ENCODE results near the gene LMLN. TPM values are rescaled to one million over a fixed set of nuclear protein-coding genes. Genes with fewer than 3 reads are reported as not detected.

LMLN gene
- polyA plus RNA-seq, 1 of the 3 experiments (the other 2 are of a cell fraction) = 7.4 TPM

DNA sequence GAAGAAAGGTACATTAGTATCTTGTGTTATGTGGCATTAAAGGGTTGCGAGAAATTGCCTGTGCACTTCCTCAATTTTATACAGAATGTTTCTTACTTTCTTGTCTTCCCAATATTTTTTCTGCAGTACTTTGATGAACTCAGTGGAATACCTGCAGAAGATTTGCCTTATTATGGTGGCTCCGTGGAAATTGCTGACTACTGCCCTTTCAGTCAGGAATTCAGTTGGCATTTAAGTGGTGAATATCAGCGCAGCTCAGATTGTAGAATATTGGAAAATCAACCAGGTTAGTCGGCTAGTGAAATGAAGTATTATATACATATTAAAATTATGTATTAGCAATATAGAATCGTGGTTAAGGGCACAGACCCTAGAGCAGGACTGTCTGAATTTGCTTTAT, 61.3 kb downstream of the LMLN start:
- peaks cover 0 to 7% of the 10 kb centered on the region in 2 experiments for H3K36me3 ChIP-seq (replicated peaks in 1 of 2; ENCODE audit: control insufficient read depth in 1 of 2, insufficient read depth in 2 of 2, low read length in 1 of 2)
- H3K4me1 ChIP-seq (ENCODE audit: control insufficient read depth in 1 of 2, insufficient read depth in 2 of 2, low read depth in 1 of 2, low read length in 1 of 2) = no peaks in the 10 kb centered on the region
- no peaks in the 10 kb centered on the region for H3K9me2 ChIP-seq
- TF ChIP-seq MEF2A (IDR thresholded peaks at IDR 0.05; ENCODE audit: borderline replicate concordance, low read depth) = no peak
- no peak for TF ChIP-seq GATA2 (CRISPR knock-in tag; IDR thresholded peaks at IDR 0.05)
- TF ChIP-seq RFX5 (IDR thresholded peaks at IDR 0.05; ENCODE audit: low read length) = no peak
- ChIA-PET POLR2A (no interaction called here), CTCF (no interaction called here)
- H3K27ac ChIP-seq (ENCODE audit: low read depth in 2 of 2, low read length in 1 of 2) = no peak overlapping the region
- no peaks in the 10 kb centered on the region for H3K79me2 ChIP-seq (ENCODE audit: insufficient read depth)
- no peak for DNase-seq
- H3K4me2 ChIP-seq = no peak overlapping the region
- no peaks in the 10 kb centered on the region for H3F3A ChIP-seq (replicated peaks; ENCODE audit: insufficient read depth)
- 84% methylated on average over 5 of the region's 5 CpGs for WGBS (ENCODE audit: low lambda C conversion rate)
- H3K27me3 ChIP-seq (ENCODE audit: insufficient read depth) = no peaks in the 10 kb centered on the region
- H2AFZ ChIP-seq (ENCODE audit: low read depth) = no peak overlapping the region
- H4K20me1 ChIP-seq (ENCODE audit: insufficient read depth) = no peaks in the 10 kb centered on the region
- H3K9ac ChIP-seq = no peak overlapping the region
- H3K4me3 ChIP-seq (ENCODE audit: low read depth in 2 of 2, low read length in 1 of 2) = no peak overlapping the region
- H3K9me3 ChIP-seq = no peaks in the 10 kb centered on the region

- POLR2A ChIA-PET = no interaction called here
- CTCF ChIA-PET = no interaction called here
Observed at GRCh38 chr3:198022604-198023003, 62.6 kb downstream of the LMLN start.

GRCh38 chr3:198025644-198026043, 65.6 kb downstream of the LMLN start:
- H2AFZ ChIP-seq (ENCODE audit: low read depth) = no peak overlapping the region
- H3K79me2 ChIP-seq (ENCODE audit: insufficient read depth) = no peaks in the 10 kb centered on the region
- H3K27ac ChIP-seq (ENCODE audit: low read depth in 2 of 2, low read length in 1 of 2) = no peak overlapping the region
- H3K36me3 ChIP-seq (replicated peaks in 1 of 2; ENCODE audit: control insufficient read depth in 1 of 2, insufficient read depth in 2 of 2, low read length in 1 of 2) = peaks cover 0 to 3% of the 10 kb centered on the region in 2 experiments
- CTCF ChIA-PET = no interaction called here
- no peaks in the 10 kb centered on the region for H3F3A ChIP-seq (replicated peaks; ENCODE audit: insufficient read depth)
- no peak overlapping the region for H3K4me3 ChIP-seq (ENCODE audit: low read depth in 2 of 2, low read length in 1 of 2)
- no peaks in the 10 kb centered on the region for H3K9me3 ChIP-seq
- 0 out of 4 replicates have a peak, but pooled peaks cover 0 to 3% of the 10 kb centered on the region in 2 experiments for H3K4me1 ChIP-seq (ENCODE audit: control insufficient read depth in 1 of 2, insufficient read depth in 2 of 2, low read depth in 1 of 2, low read length in 1 of 2)
- no peaks in the 10 kb centered on the region for H4K20me1 ChIP-seq (ENCODE audit: insufficient read depth)
- H3K27me3 ChIP-seq (ENCODE audit: insufficient read depth) = no peaks in the 10 kb centered on the region
- WGBS (ENCODE audit: low lambda C conversion rate) = 84% methylated on average over 8 of the region's 8 CpGs
- no peak for DNase-seq
- POLR2A ChIA-PET = no interaction called here
- no peak overlapping the region for H3K4me2 ChIP-seq
- no peaks in the 10 kb centered on the region for H3K9me2 ChIP-seq
- no peak overlapping the region for H3K9ac ChIP-seq
- TF ChIP-seq POLR2AphosphoS5 (IDR thresholded peaks at IDR 0.05; ENCODE audit: low read depth, low read length) (no peak), TEAD4 (IDR thresholded peaks at IDR 0.05; ENCODE audit: borderline replicate concordance, insufficient read depth) (no peak), RXRA (IDR thresholded peaks at IDR 0.05; ENCODE audit: borderline replicate concordance, low read depth) (no peak), FOXM1 (IDR thresholded peaks at IDR 0.05; ENCODE audit: low read depth) (no peak), FOXJ3 (CRISPR knock-in tag; IDR thresholded peaks at IDR 0.05) (no peak), NFIC (IDR thresholded peaks at IDR 0.05; ENCODE audit: borderline replicate concordance) (no peak)
- TF ChIP-seq, protein P1, sequence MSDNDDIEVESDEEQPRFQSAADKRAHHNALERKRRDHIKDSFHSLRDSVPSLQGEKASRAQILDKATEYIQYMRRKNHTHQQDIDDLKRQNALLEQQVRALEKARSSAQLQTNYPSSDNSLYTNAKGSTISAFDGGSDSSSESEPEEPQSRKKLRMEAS (IDR thresholded peaks at IDR 0.05; ENCODE audit: low read depth) = no peak
- TF ChIP-seq, protein P2, sequence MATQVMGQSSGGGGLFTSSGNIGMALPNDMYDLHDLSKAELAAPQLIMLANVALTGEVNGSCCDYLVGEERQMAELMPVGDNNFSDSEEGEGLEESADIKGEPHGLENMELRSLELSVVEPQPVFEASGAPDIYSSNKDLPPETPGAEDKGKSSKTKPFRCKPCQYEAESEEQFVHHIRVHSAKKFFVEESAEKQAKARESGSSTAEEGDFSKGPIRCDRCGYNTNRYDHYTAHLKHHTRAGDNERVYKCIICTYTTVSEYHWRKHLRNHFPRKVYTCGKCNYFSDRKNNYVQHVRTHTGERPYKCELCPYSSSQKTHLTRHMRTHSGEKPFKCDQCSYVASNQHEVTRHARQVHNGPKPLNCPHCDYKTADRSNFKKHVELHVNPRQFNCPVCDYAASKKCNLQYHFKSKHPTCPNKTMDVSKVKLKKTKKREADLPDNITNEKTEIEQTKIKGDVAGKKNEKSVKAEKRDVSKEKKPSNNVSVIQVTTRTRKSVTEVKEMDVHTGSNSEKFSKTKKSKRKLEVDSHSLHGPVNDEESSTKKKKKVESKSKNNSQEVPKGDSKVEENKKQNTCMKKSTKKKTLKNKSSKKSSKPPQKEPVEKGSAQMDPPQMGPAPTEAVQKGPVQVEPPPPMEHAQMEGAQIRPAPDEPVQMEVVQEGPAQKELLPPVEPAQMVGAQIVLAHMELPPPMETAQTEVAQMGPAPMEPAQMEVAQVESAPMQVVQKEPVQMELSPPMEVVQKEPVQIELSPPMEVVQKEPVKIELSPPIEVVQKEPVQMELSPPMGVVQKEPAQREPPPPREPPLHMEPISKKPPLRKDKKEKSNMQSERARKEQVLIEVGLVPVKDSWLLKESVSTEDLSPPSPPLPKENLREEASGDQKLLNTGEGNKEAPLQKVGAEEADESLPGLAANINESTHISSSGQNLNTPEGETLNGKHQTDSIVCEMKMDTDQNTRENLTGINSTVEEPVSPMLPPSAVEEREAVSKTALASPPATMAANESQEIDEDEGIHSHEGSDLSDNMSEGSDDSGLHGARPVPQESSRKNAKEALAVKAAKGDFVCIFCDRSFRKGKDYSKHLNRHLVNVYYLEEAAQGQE (IDR thresholded peaks at IDR 0.05; ENCODE audit: low read depth, low read length) = no peak
- TF ChIP-seq, protein P3, sequence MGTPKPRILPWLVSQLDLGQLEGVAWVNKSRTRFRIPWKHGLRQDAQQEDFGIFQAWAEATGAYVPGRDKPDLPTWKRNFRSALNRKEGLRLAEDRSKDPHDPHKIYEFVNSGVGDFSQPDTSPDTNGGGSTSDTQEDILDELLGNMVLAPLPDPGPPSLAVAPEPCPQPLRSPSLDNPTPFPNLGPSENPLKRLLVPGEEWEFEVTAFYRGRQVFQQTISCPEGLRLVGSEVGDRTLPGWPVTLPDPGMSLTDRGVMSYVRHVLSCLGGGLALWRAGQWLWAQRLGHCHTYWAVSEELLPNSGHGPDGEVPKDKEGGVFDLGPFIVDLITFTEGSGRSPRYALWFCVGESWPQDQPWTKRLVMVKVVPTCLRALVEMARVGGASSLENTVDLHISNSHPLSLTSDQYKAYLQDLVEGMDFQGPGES (IDR thresholded peaks at IDR 0.05; ENCODE audit: low read depth, low read length) = no peak

More at GRCh38 chr3:198022604-198023003, 62.6 kb downstream of the LMLN start:
- WGBS (ENCODE audit: low lambda C conversion rate) = 100% methylated on average over 3 of the region's 3 CpGs
- H4K20me1 ChIP-seq (ENCODE audit: insufficient read depth) = no peaks in the 10 kb centered on the region
- H3K4me3 ChIP-seq (ENCODE audit: low read depth in 2 of 2, low read length in 1 of 2) = no peak overlapping the region
- DNase-seq = no peak
- no peaks in the 10 kb centered on the region for H3K27me3 ChIP-seq (ENCODE audit: insufficient read depth)
- H3K27ac ChIP-seq (ENCODE audit: low read depth in 2 of 2, low read length in 1 of 2) = no peak overlapping the region
- no peaks in the 10 kb centered on the region for H3K79me2 ChIP-seq (ENCODE audit: insufficient read depth)
- H3K9ac ChIP-seq = no peak overlapping the region
- H3K4me1 ChIP-seq (ENCODE audit: control insufficient read depth in 1 of 2, insufficient read depth in 2 of 2, low read depth in 1 of 2, low read length in 1 of 2) = no peaks in the 10 kb centered on the region
- H3K36me3 ChIP-seq (replicated peaks in 1 of 2; ENCODE audit: control insufficient read depth in 1 of 2, insufficient read depth in 2 of 2, low read length in 1 of 2) = peaks cover 0 to 7% of the 10 kb centered on the region in 2 experiments
- H3K9me2 ChIP-seq = no peaks in the 10 kb centered on the region
- H3K9me3 ChIP-seq = no peaks in the 10 kb centered on the region
- no peak overlapping the region for H2AFZ ChIP-seq (ENCODE audit: low read depth)
- no peak for TF ChIP-seq USF1 (IDR thresholded peaks at IDR 0.05; ENCODE audit: borderline replicate concordance, low read depth)
- TF ChIP-seq YY1 (IDR thresholded peaks at IDR 0.05; ENCODE audit: low read depth) = no peak
- no peak for TF ChIP-seq TCF12 (IDR thresholded peaks at IDR 0.05)
- no peak for TF ChIP-seq RFX5 (IDR thresholded peaks at IDR 0.05; ENCODE audit: low read length)
- TF ChIP-seq RCOR1 (IDR thresholded peaks at IDR 0.05; ENCODE audit: low read length) = no peak
- TF ChIP-seq JUND (IDR thresholded peaks at IDR 0.05) = no peak
- TF ChIP-seq, protein P1 (IDR thresholded peaks at IDR 0.05; ENCODE audit: low read depth) = no peak
- no peak overlapping the region for H3K4me2 ChIP-seq
- no peaks in the 10 kb centered on the region for H3F3A ChIP-seq (replicated peaks; ENCODE audit: insufficient read depth)

Measured in SK-N-SH (cell line).